GM19395 (cell line): ENCODE data around the gene DNER.

ENCODE experiments used
- ATAC-seq: cut with Tn5 transposase; IDR thresholded peaks from one replicate; pipeline ENCODE4 v1.9.1; 2021; ENCODE audit warnings: mild to moderate bottlenecking, moderate library complexity; ENCODE audit not compliant: unreplicated experiment

DNER gene

DNA sequence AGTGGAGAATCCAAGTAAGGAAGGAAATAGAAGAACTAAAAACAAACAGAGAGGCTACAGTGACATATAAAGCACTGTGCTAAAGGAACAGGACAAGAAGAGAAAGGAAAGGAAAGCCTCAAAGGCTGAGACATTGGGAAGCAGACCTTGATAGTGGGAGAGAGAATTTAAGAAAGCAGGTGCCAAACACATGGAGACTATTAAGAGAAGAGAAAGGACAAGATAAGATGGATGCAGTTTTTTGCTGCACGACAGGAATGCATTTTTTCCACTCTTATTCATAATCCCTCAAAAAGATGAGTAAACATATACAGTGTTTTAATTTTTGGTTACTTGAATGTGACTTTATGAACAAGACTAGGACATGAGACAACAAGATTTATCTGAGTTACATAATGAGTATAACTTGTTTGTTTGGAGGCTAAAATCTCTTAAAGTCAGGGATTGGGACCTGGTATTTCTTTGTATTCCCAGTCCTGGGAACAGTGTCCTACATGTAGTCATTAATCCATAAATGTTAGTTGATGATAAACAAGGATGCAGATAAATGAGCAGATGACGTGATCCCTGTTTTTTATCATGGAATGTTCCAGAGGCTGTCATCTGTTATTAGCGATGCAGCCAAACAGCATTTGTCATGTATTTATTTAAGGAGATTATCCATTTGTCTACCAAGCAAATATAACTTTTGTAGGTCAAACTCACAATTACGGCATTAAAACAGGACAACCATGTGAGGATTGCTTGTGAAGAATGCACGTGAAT is 141.7 kb downstream of the DNER start:
- ATAC-seq = no peak

DNA sequence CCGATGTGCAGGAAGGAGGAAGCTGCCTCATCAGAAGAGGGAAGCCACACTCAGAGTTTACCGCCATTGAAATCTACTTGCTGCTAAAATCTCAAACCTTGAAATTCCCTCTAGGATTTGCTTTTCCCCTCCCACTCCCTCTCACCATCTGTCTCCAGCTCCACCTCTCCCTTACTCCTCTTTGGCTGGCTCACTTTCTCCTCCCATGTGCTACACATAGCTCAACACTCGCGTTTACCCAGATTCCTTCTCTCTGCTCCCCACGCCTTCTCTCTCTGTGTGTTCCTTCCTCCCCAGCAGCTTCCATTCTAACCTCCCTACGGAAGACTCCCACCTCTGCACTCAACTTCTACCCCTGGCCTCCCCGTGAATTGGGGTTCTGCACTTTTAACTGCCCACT is 143.1 kb downstream of the DNER start:
- ATAC-seq = no peak

DNA sequence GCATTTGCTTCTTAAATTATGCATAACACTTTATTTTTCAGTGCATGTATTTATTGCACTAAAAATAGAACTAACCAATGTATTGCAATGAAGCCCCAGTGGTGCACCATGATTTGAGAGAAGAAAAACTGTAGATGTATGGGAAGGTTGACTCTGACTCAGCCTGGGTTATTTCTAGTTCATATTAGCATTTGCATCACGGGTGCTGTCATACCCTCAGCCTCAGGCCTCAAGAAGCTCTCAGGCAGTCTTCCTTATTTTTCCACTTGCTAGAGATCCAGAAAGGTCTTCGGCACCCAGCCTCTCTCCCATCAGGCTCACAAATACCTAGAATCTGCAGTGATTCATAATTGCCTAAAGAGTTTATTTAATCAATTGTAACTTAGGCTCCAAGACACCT is 148.0 kb downstream of the DNER start:
- ATAC-seq = no peak

DNA sequence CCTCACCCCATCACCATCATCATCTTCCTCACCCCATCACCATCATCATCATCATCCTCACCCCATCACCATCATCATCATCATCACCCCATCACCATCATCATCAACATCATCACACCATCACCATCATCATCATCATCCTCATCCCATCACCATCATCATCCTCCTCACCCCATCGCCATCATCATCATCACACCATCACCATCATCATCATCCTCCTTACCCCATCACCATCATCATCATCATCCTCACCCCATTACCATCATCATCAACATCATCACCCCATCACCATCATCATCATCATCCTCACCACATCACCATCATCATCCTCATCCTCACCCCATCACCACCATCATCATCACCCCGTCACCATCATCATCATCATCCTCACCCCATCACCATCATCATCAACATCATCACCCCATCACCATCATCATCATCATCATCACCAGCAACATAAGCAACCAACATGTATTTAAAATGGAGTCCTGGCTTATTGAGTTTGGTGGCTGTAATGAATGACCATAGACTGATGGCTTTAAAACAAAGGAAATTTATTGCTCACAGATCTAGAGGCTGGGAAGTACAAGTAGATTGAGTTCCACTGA is 150.0 kb downstream of the DNER start:
- ATAC-seq = no peak

DNA sequence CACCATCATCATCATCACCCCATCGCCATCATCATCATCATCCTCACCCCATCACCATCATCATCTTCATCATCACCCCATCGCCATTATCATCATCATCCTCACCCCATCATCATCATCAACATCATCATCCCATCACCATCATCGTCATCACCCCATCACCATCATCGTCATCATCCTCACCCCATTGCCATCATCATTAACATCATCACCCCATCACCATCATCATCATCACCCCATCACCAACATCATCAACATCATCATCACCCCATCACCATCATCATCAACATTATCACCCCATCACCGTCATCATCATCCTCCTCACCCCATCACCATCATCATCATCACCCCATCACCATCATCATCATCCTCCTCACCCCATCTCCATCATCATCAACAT is 151.0 kb downstream of the DNER start:
- no peak for ATAC-seq

DNA sequence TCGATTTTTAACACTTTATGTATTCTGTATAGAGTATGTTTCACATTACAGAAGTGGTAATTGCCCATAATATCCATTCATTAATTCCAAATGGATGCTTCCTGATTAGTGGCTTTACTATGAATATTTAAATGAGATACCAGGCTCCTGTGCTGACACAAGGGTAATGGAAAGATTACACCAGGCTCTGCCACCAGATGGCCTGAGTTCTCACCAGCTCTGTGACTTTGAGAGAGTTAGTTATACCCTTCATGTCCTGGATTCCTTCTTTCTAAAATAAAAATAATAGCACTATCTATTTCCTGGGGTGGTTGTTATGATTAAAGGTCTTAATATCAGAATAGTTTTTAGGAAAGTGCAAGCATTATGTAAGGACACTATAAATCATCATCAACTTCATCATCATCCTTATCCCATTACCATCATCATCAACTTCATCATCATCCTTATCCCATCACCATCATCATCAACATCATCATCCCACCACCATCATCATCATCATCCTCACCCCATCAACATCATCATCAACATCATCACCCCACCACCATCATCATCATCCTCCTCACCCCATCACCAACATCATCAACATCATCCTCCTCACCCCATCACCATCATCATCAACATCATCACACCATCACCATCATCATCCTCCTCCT is 151.8 kb downstream of the DNER start:
- ATAC-seq = no peak

DNA sequence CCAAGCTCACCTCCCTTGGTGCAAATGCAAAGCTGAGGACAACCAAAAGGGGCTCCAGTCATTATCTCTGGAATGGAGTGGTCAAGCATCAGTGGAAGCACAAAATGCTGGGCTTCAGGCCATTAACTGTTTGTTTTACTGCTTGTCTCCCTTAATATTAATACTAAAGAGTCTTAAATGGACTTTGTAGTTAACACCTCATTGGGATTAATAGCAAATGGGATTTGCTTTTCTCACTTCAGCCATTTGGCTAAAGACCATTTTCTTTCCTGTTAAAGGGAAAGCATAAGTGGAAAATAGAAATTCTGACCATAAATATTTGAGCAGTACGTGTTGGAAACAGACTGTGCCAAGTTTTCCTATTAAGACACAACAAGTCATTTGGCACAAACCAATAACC is 154.4 kb downstream of the DNER start:
- no peak for ATAC-seq

DNA sequence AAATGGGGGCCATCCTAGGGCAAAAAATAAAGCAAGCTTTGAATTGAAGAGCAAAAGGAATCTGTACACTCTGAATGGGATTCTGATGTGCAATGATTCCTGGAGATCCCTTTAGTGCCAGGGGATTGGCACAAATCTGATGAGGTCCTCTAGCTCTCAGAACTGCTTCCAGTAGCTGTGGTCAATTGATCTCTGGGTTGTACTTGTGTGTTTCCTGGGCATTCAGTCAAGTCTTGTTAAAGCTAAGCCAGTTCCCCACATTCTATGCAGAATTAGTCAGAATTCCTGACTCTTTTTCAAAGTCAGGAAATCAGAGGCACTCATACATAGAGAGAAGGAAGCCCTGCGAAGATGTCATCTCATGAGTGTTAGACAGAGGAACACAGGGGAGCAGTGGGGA is 161.3 kb downstream of the DNER start:
- no peak for ATAC-seq

DNA sequence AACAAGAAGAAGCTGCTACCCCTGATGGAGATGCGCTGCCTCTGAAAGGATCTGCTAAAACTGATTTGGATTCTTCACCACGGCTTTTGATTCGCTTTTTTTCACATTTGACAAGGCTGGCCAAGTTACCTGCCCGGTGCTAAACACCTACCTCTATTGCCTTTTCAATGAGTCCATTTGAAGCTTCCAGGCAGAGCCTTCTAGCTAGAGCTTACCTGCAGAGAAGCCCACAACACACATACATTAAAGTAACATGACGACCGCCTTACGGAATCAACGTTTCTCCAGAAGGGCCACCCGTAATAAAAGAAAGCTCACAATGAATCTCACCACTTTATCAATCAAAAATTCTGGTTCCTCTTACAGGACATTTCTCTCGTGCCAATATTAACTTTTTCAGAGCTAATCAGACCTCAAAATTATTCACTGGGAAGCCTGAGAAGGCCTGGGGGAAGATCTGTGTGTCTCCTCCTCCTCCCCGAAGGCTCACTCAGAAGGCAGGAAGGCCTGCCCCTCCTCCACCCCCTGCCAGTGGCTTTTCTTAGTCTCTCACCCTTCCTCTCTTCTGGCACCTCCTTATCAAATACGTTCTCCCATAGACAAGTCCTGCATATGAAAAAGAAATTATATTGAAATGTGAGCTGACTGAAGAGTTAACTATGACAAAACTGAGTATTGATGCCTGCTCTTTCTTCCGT is 171.0 kb downstream of the DNER start:
- no peak for ATAC-seq

DNA sequence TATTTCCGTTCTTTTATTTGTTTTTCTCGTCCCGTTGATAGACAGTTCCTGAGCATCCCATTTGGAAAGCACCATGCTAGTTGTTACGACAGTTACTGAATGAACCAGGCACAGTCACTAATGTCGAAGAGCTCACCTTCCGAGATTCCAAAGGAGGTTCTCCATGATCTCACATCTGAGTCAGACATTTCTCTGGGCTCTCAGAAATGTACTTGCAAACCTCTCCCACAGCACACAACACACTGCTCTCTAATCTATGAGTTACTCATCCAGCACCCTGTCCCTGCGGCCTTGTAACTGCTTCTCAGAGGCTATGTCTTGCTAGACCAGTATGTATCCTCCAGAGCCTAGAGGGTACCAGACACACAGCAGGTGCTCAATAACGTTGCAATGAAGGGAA is 174.7 kb downstream of the DNER start:
- no peak for ATAC-seq

DNA sequence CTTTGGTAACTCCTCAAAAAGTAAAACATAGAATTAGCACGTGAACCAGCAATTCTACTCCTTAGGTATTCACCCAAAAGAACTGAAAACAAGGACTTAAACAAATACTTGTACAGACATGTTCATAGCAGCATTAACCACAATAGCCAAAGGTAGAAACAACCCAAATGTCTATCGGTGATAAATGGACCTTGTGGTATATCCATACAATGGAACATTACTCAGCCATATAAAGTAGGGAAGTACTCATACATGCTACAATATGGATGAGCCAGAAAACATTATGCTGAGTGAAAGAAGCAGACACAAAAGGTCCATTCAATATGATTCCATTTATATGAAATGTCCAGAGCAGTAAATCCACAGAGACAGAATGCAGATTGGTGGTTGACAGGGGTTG is 182.8 kb downstream of the DNER start:
- ATAC-seq = no peak

DNA sequence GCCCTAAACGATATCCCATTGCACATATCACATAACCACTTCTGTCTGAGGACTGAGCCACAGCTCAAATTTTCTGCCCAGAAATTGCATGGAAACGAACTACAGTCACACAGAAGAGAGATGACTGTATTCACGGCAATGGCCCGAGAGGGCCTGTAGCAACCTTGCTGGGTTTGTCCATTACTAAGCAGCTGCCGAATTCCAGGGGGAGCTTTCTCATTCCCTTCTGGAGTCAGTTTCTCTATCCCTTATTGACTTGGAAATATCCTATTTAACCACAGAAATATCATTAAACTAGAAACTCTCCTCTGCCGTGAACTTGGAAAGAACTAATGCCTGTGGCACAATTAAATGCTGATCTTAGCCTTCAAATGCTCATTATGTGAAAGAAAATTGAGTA is 183.9 kb downstream of the DNER start:
- ATAC-seq = no peak

DNA sequence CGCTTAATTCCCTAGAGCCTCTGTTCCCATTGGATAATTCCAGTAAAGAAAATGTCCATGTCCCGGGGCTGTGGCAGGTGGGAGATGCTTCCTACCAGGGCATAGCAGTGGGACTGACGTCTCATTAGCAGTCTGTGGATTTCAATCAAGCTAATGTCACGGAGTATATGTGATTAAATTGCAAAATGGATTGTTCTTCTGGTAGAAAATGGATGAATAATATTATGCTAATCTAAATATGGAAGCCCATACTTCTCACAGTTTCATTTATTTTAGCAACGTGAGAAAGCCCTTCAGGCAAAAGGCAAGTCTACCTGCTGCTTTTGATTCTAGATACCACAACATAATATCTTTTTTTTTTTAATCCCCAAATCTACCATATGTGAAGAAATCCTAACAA is 185.5 kb downstream of the DNER start:
- ATAC-seq = no peak

DNA sequence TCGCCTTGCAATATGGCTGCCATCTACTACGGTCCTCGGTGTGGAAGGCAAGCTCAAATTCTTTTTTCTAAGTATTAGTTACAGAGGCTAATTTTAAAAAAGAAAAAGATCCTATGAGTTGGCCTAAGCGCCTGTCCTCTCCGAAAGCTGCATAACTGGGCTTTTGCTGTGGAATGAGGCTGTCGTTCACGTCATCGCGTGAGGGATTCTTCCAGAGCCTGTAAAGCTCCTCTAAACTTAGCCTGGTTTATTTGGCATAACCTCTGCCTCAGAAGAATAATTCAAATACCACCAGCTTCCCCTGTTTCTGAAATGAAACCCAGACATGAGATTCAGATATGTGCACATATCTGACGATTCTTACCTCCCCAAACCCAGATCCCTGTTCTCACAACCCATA is 187.4 kb downstream of the DNER start:
- ATAC-seq = no peak

DNA sequence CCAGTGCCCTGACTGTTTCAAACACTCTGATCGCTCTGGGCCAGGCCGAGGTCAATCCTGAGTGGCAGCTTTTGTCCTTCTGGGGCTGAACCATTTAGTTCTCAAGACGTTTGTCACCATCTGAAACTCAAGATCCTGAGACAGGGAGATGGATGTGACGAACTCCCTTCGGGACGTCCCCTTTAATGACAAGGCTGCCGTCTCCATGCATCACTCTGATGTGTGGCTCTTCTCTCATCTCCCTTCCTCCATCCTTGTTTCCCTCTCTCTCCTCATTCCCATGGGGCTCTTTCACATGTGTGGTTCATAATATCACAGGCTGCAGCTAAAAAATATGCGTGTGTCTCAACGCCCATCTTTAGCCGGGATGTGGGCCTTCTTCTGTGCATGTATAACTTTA is 189.6 kb downstream of the DNER start:
- ATAC-seq = no peak

DNA sequence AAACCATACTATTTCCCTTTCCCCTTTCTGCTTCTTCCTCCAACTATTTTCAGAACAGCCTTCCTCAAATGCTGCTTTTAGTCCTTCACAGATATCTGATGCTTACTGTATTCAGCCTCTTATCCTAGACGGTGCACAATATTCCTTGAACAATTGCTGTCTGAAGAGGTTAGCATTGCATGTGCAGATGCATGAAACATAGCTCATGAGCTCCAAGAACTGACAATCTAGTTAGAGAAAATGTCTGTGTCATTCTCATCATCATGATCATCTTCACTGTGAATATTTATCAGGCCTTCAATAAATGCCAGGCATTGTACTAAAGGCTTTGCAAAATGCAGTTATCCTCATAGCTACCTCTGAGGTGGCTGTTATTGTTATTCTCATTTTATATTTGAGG is 190.7 kb downstream of the DNER start:
- ATAC-seq = no peak

DNA sequence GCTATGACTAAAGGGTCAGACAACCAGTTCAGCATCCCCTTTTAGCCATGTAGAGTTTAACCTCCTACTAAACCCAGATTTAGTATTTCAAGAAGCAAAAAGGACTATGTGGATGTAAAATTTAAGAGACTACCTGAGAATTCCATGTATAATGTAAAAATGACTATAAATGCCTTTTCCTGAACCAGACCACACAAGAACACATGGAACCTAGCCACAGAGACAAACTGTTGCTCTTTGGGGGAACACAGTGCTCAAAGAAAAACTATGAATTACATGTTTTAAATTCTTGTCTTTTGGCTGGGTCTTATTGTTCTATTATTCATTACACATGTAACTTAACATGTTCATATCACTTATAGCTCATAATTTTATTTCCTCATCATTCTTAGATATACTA is 192.8 kb downstream of the DNER start:
- ATAC-seq = no peak

DNA sequence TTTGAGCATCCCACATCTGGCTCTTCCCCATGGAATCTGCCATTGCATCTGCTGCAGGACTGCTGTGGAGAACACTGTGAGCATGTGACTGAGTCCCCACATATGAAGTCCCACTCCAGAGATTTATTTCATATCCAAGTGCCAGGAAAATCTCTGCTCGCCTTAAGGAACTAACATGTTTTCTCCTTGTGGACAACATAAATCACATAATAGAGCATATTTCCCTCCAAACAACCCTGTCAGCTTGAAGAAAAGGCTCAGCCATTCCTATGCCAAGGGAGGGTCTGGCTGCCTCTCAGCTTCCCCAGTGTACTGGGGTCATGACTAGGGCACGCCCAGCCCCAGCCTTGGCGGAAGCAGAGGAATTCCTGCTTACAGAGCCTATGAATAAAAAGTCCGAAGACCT is 193.7 kb downstream of the DNER start:
- no peak for ATAC-seq

DNA sequence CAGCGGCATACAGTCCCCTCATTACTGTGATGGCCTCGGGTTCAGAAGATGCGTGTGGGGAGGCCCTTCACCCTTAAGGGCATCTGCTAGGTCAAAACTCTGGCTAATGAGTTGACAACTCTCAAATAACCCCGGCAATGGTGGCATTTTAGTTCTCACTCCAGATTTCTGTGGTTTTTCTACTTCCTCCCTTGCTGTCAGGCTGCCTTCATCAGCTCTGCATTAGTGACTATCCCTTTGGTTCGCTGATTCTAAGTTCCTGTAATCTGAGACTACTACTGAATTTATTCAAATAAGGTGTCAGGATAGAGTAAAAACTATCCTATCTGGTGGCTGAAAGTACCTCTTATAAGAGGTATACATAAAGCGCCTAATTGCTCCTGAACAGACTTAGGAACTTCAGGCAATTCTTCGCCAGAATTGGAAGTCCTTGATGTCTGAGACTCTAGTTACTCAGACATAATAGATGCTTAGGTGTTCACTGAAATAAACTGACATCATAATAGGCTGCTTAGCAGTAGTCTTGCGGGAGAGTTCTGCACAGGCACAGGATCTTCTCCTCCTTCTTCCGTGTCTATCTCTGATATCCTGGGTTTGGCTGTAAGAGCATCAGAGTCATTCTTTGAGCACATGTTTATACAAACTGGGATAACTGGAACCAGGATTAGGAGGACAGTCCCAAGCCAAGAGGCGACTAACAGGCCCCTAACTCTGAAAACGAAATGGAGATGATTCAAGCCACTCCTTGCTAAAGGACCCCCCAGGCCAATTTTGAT is 194.5 kb downstream of the DNER start:
- peak; percentile 78 for ATAC-seq

DNA sequence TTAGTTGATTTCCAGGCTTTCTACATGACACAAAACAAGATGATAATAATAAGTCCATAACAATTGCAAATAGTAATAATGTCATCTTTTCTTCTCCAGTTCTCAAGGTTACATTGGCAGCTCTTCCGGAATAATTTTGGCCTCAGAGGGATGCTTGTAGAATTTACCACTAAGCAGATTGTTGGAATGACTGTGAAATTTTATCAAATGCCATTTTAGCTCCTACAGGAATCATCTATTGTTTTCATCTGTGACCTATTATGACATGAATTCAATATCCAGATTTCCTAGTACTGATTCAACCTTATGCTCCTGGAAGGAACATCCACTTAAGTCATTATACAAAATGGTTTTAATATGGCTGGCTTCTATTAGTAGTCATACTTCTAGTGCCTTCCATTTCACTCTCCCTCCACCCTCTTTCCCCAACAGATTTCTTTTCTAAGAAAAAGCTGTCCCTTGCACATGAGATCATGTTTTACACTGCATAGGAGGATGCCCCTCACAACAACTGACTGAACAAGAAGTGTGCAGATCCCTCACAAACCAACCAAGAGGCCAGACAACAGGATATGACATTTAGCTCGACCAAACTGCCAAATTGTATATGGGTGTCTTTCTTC is 200.0 kb downstream of the DNER start:
- no peak for ATAC-seq

DNA sequence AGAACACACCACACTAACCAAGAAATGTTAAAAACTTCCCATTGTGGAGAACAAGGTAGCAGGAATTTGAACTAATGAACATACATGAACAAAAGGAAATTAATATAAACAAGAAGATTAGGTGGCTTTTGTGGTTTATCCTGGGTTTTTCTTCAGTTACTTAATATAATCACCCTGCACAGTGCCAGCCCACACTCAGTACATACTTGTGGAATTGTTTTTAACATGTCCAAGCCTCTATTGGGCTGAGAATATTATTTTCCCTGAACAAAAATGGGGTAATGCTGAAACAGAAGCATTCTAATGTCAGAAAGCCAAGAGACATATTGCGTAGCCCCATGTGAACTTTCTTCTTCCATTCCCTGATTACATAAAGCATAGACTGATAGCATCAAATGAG is 202.8 kb downstream of the DNER start:
- ATAC-seq = no peak
